ENCODE measurements around the gene PHOSPHO1.

PHOSPHO1 gene

DNA sequence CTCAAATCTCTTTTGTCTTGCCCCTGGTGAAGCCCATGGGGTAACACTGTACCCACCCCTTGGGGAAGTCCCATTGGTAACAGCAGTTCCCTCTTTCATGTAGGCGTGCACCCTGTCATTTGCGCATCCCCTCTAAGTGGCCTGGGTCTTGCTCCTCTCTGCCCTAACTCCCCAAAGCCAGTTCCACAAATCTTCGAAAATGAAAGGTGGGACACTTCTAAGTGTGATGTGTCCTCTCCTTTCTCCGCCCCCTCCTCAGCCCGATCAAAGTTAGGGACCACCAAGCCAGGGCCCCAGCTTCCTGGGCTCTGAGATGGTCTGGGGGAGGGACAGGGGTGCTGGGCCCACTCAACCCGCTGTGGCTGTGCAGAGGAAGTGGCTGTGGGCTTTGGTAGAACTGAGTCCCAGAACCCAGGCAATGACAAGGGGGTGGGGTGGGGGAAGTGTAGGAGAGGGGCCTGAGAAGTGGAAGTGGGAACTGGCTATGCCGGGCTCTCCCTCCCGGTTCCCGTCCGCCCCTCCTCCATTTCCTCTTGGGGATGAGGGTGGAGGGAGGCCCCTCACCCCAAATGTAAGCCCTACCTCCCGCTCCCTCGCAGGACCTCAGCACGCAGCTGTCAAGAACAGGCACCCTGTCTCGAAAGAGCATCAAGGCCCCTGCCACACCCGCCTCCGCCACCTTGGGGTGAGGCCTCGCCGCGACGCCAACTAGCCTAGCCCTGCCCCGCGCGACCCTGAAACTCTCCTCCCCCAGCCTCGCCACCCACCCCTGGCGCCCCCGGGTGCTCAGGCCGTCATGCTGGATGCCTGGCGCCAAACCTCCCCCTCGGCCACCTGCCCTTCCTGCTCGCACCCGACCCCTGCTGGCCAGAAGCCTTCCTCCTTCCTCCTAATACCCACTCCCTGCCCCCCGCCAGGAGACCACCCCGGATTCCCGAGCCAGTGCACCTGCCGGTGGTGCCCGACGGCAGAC lies 11.4 kb downstream of the PHOSPHO1 start:
- no peak for DNase-seq (ENCODE audit: low spot score)

DNA sequence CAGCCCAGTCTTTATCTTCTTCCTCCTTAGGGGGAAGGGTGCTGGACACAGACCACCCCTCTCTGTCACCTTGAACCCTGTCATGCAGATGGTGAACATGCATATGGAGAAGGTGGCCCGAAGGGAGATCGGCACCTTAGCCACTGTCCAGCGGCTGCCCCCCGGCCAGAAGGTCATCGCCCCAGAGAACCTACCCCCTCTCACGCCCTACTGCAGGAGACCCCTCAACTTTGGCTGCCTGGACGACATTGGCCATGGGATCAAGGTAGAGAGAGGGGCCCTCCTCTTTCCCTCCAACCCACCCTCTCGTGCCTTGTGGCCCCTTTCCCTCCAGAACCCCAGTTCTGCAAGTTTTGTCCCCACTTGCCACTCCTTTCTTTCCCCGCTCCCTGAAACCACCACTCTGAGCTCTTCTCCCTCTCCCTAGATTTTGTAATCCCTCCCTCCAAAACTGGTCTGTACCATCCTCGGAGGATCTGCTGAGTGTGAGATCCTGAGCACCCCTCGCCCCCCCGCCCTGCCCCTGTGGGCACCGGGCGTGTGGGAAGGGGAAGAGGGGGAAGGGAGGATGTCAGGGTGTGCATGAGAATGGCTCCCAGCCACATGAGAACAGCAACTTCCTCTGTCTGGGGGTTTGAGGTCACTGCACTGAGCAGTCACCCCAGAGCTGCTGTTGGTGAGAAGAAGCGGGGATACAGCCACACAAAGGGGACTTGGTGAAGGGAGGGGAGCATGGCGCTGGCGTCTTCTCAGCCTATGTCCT lies 12.8 kb downstream of the PHOSPHO1 start:
- DNase-seq (ENCODE audit: low spot score): no peak

- DNase-seq (ENCODE audit: low spot score): no peak
Measured at GRCh38 chr17:49216953-49217650, 13.5 kb downstream of the PHOSPHO1 start.

GRCh38 chr17:49216482-49216881 lies 14.1 kb downstream of the PHOSPHO1 start:
- no peak for DNase-seq (ENCODE audit: low spot score)

DNA sequence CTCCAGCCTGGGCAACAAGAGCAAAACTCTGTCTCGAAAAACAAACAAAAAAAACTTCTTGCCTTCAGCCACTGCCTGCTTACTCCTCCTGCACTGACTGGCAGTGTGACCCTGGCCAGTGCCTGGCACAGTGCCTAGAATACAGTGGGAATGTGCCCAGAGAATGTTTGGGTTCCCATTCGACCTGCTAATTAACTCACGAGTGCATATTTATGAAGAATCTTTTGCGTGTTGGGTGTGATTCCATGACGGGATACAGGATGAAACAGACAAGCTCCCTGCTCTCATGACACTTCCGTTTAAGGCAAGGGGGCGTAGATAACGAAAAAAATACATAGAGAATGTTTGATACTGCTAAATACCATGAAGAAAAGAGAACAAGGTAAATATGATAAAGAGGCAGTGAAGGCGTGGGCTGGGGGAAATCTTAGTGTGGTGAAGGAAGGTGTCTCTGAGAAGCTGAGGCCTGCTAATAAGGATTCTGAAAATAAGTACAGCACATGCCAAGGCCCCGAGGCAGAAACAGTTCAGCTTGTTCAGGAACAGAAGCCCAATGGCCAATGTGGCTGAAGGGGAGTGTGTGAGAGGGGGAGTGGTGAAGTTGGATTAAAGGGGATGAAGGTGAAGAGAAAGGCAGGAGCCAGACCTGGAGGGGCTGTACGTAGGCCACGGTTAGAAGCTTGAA lies 15.8 kb downstream of the PHOSPHO1 start:
- no peak for DNase-seq (ENCODE audit: low spot score)

DNA sequence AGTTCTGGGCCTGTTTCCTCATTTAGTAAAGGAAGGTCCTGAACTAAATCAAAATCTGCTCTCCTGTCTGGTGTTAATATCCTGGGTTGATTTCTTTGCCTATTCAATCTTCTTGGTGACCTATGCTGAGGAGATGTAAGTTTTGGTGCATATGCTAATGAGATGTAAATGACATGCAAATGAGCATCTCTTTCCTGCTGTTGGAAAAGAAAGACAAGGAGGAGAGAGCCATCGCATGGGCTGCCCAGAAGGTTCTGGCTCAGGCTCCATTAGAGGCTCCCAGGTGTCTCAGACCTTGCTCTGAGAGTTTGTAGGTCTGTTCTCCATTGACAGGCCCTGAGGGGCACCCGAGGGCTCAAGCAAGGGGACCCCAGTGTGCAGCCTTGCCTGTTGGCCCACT lies 16.7 kb downstream of the PHOSPHO1 start:
- DNase-seq (ENCODE audit: low spot score): no peak

GRCh38 chr17:49213399-49213798 lies 17.2 kb downstream of the PHOSPHO1 start:
- no peak for DNase-seq (ENCODE audit: low spot score)

- DNase-seq (ENCODE audit: low spot score): no peak
Measured at GRCh38 chr17:49210158-49211029, 20.2 kb downstream of the PHOSPHO1 start, which contains the start of the genes ABI3 and GNGT2. Gene ABI3, plus strand, starts transcription at chr17:49210707. Its CDS starts 18 bp downstream, at chr17:49210725. Gene GNGT2, minus strand, starts transcription at chr17:49210574. Its CDS starts 3,152 bp downstream, at chr17:49207422.

DNA sequence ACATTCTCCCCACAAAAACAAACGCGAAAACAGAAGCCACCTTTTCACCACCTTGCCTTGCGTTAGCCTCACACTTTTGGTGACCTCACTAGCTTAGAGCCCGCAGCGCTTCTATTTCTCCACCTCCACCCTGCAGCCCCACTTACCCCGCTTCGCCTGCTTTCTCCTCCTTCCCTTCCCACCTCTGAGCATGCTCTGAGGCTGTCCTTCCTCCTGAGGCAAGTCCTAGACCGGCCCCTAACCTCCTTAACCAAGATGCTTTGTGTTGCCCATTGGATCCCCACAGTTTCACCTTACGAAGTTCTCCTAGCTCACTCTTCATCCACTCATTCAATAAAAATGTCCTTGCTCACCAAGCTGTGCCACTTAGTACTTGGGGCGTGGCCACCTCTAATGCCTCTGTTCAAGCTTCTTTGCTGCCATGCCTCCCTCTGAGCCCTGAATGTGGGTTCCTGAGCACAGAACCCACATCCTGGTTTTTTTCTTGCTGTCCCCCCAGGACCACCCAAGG lies 21.5 kb downstream of the PHOSPHO1 start:
- DNase-seq (ENCODE audit: low spot score): no peak

GRCh38 chr17:49204516-49204915 lies 26.1 kb downstream of the PHOSPHO1 start:
- DNase-seq (ENCODE audit: low spot score): no peak

DNA sequence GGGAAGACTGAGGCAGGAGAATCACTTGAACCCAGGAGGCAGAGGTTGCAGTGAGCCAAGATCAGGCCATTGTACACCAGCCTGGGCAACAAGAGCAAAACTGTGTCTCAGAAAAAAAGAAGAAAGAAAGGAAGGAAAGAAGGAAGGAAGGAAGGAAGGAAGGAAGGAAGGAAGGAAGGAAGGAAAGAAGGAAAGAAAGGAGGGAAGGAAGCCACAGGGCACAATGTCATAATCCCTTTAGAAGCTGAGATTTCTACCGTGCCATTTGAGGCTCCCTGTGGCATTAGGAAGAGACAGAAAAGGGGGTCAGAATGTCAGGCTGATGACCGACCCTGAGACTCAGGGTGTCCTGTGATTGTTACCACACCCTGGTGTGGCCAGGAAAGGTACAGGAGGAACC lies 26.8 kb downstream of the PHOSPHO1 start:
- DNase-seq (ENCODE audit: low spot score): no peak

- no peak for DNase-seq (ENCODE audit: low spot score)
Measured at GRCh38 chr17:49201481-49201927, 29.1 kb downstream of the PHOSPHO1 start.

DNA sequence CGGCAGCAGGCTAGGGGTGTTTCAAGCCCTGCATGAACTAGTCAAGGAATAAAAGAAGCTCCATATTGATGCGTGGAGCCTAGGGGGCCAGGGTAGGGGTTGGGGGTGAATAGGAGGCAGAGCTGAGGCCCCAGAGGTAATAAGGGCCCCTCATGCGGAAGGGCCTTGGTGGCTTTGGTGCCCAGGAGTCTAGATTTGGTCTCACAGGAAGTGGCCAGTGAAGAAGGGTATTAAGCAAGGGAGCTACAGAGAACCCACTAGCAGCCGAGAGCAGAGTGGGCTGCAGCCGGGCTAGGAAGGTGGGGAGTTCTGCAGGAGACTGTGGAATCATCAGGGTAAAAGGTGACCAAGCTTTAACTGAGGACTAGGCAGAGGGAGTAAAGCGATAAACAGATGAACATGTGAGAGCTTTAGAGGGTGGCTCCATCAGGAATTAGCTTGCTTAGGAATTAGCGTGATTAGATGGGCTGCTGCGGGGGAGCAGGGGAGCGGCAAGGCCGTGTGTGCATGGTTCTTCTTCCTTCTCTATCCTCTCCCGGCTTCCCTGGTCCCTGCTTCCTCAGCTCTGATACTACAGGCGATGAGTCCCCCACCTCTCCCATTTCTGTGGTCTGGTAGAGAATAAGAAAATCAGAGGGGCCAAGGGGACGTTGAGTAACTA lies 30.0 kb downstream of the PHOSPHO1 start:
- no peak for DNase-seq (ENCODE audit: low spot score)

GRCh38 chr17:49198211-49198610 lies 32.4 kb downstream of the PHOSPHO1 start:
- no peak for DNase-seq (ENCODE audit: low spot score)

DNA sequence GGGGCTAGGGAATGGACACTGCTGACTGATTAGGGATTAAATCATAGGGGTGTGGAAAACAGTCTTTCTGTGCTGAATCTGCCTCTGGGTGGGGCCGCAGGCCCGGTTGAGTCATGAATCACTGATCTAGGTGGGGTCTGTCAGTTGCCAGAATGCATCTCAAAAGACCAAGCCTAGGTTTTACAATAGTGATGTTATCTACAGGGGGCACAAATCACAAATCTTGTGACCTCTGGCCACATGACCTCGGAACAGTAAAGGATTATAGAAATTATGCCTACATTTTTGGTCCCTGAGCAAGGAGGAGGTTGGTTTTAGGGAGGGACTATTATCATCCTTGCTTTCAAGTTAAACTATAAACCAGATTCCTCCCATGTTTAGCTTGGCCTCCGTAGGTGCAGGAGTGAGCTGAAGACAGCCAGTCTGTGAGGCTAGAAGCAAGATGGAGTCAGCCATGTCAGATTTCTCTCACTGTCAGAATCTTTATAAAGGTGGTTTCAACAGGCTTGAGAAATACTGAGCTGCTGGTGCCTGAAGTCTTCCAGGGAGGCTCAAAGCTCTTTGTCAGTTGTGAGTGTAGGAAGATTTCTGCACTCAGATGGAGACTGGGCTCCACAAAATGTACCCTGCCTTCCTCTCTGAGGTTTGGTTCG lies 33.1 kb downstream of the PHOSPHO1 start:
- no peak for DNase-seq (ENCODE audit: low spot score)

DNA sequence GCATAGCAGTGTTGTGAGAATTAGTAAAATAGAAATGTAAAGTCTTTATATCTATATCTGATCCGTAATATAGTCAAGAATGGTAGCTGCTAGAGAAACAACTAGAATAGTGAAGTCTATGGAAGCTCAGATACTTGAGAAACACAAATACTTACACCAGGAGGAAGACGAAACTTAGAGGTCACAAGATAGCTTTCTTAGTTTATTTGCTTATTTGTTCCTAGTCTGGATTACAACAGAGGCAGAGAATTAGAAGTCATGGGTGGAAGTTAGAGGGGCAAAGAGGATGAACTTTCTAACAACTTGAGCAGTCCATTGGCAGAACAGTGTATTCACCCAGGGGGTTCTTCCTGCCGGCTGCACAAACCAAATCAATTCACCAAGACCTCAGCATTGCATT lies 34.1 kb downstream of the PHOSPHO1 start:
- DNase-seq (ENCODE audit: low spot score): no peak

GRCh38 chr17:49195751-49196150 lies 34.8 kb downstream of the PHOSPHO1 start:
- DNase-seq (ENCODE audit: low spot score): no peak

- no peak for DNase-seq (ENCODE audit: low spot score)
Measured at GRCh38 chr17:49194297-49194607, 36.3 kb downstream of the PHOSPHO1 start.

GRCh38 chr17:49193513-49194296 lies 36.9 kb downstream of the PHOSPHO1 start:
- peak; percentile 30 for DNase-seq (ENCODE audit: low spot score)

Data from hematopoietic multipotent progenitor cell treated with erythropoietin and hydrocortisone succinate and interleukin-3 and kit ligand, for 15 days (in vitro differentiated cells).